ENCODE results near the gene ATG5.

DNA sequence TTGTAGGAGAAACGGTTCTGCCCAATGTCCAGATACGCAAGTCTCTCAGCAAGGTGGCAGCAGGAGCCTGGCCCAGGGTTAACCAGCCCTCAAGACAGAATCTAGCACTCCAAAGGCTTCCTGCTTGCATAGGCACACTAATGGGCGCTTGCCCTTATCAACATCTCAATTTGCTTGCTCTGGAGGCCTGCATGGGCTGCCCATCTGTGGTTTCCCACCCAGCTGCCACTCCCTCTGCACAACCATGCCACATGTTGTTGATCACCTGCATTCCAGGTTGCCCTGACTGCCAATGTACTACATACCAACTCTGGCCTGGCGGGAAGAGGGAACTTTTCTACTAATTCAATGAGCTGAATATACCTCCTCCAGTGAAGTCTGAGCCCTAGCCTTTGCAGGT is 74.6 kb downstream of the ATG5 start:
- TF ChIP-seq CTCF (IDR thresholded peaks at IDR 0.05; ENCODE audit: poor library complexity, severe bottlenecking): no peak
- no peak for TF ChIP-seq SMC3 (conservative IDR thresholded peaks at IDR 0.05; ENCODE audit: poor library complexity)
- no peak for TF ChIP-seq POLR2AphosphoS5 (IDR thresholded peaks at IDR 0.05)
- no peak for TF ChIP-seq EP300 (conservative IDR thresholded peaks at IDR 0.05; ENCODE audit: poor library complexity, severe bottlenecking)
- TF ChIP-seq RAD21 (conservative IDR thresholded peaks at IDR 0.05): no peak
- TF ChIP-seq, protein P1, sequence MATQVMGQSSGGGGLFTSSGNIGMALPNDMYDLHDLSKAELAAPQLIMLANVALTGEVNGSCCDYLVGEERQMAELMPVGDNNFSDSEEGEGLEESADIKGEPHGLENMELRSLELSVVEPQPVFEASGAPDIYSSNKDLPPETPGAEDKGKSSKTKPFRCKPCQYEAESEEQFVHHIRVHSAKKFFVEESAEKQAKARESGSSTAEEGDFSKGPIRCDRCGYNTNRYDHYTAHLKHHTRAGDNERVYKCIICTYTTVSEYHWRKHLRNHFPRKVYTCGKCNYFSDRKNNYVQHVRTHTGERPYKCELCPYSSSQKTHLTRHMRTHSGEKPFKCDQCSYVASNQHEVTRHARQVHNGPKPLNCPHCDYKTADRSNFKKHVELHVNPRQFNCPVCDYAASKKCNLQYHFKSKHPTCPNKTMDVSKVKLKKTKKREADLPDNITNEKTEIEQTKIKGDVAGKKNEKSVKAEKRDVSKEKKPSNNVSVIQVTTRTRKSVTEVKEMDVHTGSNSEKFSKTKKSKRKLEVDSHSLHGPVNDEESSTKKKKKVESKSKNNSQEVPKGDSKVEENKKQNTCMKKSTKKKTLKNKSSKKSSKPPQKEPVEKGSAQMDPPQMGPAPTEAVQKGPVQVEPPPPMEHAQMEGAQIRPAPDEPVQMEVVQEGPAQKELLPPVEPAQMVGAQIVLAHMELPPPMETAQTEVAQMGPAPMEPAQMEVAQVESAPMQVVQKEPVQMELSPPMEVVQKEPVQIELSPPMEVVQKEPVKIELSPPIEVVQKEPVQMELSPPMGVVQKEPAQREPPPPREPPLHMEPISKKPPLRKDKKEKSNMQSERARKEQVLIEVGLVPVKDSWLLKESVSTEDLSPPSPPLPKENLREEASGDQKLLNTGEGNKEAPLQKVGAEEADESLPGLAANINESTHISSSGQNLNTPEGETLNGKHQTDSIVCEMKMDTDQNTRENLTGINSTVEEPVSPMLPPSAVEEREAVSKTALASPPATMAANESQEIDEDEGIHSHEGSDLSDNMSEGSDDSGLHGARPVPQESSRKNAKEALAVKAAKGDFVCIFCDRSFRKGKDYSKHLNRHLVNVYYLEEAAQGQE (IDR thresholded peaks at IDR 0.05; ENCODE audit: borderline replicate concordance): no peak
- no peak for TF ChIP-seq EZH2 (IDR thresholded peaks at IDR 0.05; ENCODE audit: borderline replicate concordance, insufficient read depth, low read length, poor library complexity, severe bottlenecking)
- TF ChIP-seq TAF1 (IDR thresholded peaks at IDR 0.05; ENCODE audit: low read depth): no peak
- no peak for TF ChIP-seq MXI1 (conservative IDR thresholded peaks at IDR 0.05; ENCODE audit: poor library complexity, severe bottlenecking)

Data from neural cell (in vitro differentiated cells).